GM12878 (cell line): ENCODE results near the gene SCD5. TPM values are rescaled to one million over a fixed set of nuclear protein-coding genes. Genes with fewer than 3 reads are reported as not detected.

Experiments
- CBX3 ChIP-seq: fragments of 200-600 bp; sonication (generic); IDR thresholded peaks from 2 replicates; pipeline ENCODE4 v1.6.1; 2016; ENCODE audit warnings: low read depth, borderline replicate concordance
- IRF4 ChIP-seq: IDR thresholded peaks from 2 replicates; pipeline ENCODE4 v1.6.1; 2011; ENCODE audit warnings: low read depth, low read length
- KDM1A ChIP-seq: fragments of 200-600 bp; sonication (generic); IDR thresholded peaks from 2 replicates; pipeline ENCODE4 v1.6.1; 2016; ENCODE audit warnings: borderline replicate concordance
- NFXL1 ChIP-seq: fragments of 450-650 bp; IDR thresholded peaks from 2 replicates; pipeline ENCODE4 v1.6.1; 2017; ENCODE audit warnings: antibody characterized with exemption, mild to moderate bottlenecking, borderline replicate concordance
- RFX5 ChIP-seq: IDR thresholded peaks from 2 replicates; pipeline ENCODE4 v1.6.1; 2011; ENCODE audit warnings: low read depth, low read length, improper control_type of control experiment
- SPI1 ChIP-seq: IDR thresholded peaks from 2 replicates; pipeline ENCODE4 v1.6.1; 2011; ENCODE audit warnings: low read depth, mild to moderate bottlenecking, low read length, moderate library complexity, borderline replicate concordance; ENCODE audit not compliant: insufficient read depth
- polyA plus RNA-seq, 11 experiments: library from polyadenylated mRNA; depleted of rRNA in 4 of 11; unstranded in 6 of 11; stranded (reverse) in 5 of 11; fragments of >200 nt; fragmentation: Nextera tagmentation in 4 of 11; fragmentation: Illumina TruSeq in 1 of 11; extraction: Ambion mirVana in 4 of 11; extraction: Trizol in 1 of 11; gene quantifications; 1 replicate in 1 of 11; 2 replicates in 10 of 11; pipeline versions ENCODE4 v1.2.1 to v1.2.3, GENCODE V29; 2011 to 2016; ENCODE audit warnings: inconsistent platforms in 2 of 11, missing spikeins in 2 of 11, low read depth in 1 of 11
- total RNA-seq, 4 experiments: library from RNA; depleted of rRNA in 3 of 4; stranded (reverse); fragments of >200 nt in 3 of 4; fragmentation: Illumina TruSeq in 1 of 4; extraction: Trizol in 1 of 4; gene quantifications; 2 replicates each; pipeline versions ENCODE4 v1.2.1 to v1.2.3, GENCODE V29; 2013 to 2021
- TF ChIP-seq, protein P1 (sequence below): fragments of 450-650 bp; IDR thresholded peaks from 2 replicates; pipeline ENCODE4 v1.6.1; 2018; ENCODE audit warnings: mild to moderate bottlenecking, low read depth, moderate library complexity; ENCODE audit not compliant: partially characterized antibody
- TF ChIP-seq, protein P2 (sequence below): IDR thresholded peaks from 2 replicates; pipeline ENCODE4 v1.6.1; 2011; ENCODE audit warnings: borderline replicate concordance, low read depth, mild to moderate bottlenecking, moderate library complexity, low read length; ENCODE audit not compliant: insufficient read depth, poor library complexity, severe bottlenecking
- TF ChIP-seq, protein P3 (sequence below), 3 experiments: IDR thresholded peaks in 2 of 3; conservative IDR thresholded peaks in 1 of 3; 2 replicates each; pipeline ENCODE4 v1.5.1; 2011; ENCODE audit warnings: low read depth in 3 of 3, low read length in 3 of 3, mild to moderate bottlenecking in 3 of 3, control low read depth in 2 of 3, moderate library complexity in 2 of 3, inconsistent platforms in 1 of 3, mixed read lengths in 1 of 3; ENCODE audit not compliant: control insufficient read depth in 2 of 3, insufficient read depth in 1 of 3; ENCODE audit errors: extremely low read depth in 1 of 3
- TF ChIP-seq, protein P4 (sequence below): IDR thresholded peaks from 2 replicates; pipeline ENCODE4 v1.6.1; 2012; ENCODE audit warnings: low read depth, low read length, improper control_type of control experiment

SCD5 gene
- total and polyA plus RNA-seq, 10 of the 15 experiments (the other 5 are each of a cell fraction or from before 2014, with no cell fraction given), result 2.4 to 15.0 (median 4.2) TPM

DNA sequence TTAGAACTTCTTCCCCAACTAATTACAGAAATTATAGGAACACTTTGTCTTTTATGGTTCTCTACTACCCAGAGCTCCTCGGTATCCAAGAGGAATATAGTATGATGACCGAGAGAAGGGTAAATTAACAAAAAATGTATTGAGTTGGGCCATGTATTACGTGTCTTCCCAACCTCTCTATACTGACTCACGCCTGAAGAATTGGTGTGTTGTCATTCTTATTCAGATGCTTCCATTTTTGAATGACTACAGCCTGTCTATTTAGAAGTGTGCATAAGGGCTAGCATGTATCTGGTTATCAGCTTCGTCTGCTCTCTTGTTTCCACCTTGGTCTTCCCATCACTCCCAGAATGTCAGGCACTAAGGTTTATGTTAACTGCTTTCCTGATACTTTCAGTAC, 24.5 kb upstream of the SCD5 start (continued):
- TF ChIP-seq, protein P1, sequence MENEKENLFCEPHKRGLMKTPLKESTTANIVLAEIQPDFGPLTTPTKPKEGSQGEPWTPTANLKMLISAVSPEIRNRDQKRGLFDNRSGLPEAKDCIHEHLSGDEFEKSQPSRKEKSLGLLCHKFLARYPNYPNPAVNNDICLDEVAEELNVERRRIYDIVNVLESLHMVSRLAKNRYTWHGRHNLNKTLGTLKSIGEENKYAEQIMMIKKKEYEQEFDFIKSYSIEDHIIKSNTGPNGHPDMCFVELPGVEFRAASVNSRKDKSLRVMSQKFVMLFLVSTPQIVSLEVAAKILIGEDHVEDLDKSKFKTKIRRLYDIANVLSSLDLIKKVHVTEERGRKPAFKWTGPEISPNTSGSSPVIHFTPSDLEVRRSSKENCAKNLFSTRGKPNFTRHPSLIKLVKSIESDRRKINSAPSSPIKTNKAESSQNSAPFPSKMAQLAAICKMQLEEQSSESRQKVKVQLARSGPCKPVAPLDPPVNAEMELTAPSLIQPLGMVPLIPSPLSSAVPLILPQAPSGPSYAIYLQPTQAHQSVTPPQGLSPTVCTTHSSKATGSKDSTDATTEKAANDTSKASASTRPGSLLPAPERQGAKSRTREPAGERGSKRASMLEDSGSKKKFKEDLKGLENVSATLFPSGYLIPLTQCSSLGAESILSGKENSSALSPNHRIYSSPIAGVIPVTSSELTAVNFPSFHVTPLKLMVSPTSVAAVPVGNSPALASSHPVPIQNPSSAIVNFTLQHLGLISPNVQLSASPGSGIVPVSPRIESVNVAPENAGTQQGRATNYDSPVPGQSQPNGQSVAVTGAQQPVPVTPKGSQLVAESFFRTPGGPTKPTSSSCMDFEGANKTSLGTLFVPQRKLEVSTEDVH, result no peak
- TF ChIP-seq NFXL1, result no peak
- no peak for TF ChIP-seq IRF4
- TF ChIP-seq CBX3, result no peak
- TF ChIP-seq KDM1A, result no peak
- no peak for TF ChIP-seq RFX5
- TF ChIP-seq, protein P2, sequence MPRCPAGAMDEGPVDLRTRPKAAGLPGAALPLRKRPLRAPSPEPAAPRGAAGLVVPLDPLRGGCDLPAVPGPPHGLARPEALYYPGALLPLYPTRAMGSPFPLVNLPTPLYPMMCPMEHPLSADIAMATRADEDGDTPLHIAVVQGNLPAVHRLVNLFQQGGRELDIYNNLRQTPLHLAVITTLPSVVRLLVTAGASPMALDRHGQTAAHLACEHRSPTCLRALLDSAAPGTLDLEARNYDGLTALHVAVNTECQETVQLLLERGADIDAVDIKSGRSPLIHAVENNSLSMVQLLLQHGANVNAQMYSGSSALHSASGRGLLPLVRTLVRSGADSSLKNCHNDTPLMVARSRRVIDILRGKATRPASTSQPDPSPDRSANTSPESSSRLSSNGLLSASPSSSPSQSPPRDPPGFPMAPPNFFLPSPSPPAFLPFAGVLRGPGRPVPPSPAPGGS, result no peak
- TF ChIP-seq, protein P3, sequence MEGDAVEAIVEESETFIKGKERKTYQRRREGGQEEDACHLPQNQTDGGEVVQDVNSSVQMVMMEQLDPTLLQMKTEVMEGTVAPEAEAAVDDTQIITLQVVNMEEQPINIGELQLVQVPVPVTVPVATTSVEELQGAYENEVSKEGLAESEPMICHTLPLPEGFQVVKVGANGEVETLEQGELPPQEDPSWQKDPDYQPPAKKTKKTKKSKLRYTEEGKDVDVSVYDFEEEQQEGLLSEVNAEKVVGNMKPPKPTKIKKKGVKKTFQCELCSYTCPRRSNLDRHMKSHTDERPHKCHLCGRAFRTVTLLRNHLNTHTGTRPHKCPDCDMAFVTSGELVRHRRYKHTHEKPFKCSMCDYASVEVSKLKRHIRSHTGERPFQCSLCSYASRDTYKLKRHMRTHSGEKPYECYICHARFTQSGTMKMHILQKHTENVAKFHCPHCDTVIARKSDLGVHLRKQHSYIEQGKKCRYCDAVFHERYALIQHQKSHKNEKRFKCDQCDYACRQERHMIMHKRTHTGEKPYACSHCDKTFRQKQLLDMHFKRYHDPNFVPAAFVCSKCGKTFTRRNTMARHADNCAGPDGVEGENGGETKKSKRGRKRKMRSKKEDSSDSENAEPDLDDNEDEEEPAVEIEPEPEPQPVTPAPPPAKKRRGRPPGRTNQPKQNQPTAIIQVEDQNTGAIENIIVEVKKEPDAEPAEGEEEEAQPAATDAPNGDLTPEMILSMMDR (IDR thresholded peaks at IDR 0.05 in 2 of 3, conservative IDR thresholded peaks at IDR 0.05 in 1 of 3; ENCODE audit: control insufficient read depth in 2 of 3, extremely low read depth in 1 of 3, insufficient read depth in 1 of 3, low read depth in 3 of 3, low read length in 3 of 3), result no peak
- no peak for TF ChIP-seq SPI1
- TF ChIP-seq, protein P4, sequence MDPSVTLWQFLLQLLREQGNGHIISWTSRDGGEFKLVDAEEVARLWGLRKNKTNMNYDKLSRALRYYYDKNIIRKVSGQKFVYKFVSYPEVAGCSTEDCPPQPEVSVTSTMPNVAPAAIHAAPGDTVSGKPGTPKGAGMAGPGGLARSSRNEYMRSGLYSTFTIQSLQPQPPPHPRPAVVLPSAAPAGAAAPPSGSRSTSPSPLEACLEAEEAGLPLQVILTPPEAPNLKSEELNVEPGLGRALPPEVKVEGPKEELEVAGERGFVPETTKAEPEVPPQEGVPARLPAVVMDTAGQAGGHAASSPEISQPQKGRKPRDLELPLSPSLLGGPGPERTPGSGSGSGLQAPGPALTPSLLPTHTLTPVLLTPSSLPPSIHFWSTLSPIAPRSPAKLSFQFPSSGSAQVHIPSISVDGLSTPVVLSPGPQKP, result no peak
